SK-N-SH treated with all-trans-retinoic acid at 6 μM for 48 hours (cell line): ENCODE data around the gene NUMBL.

ENCODE experiments used
- ATAC-seq: fragments of 200-7000 bp; cut with Tn5 transposase; 3 replicates; pipeline ENCODE4 v1.9.1; 2020; ENCODE audit warnings: mild to moderate bottlenecking, moderate library complexity
- ARNTL ChIP-seq: fragments of 450-650 bp; formaldehyde crosslinking; IDR thresholded peaks from 2 replicates; pipeline ENCODE4 v1.5.0; 2020; ENCODE audit warnings: low read depth, mild to moderate bottlenecking, moderate library complexity, borderline replicate concordance
- BACH2 ChIP-seq: fragments of 250-450 bp; sonication (Bioruptor Pico); IDR thresholded peaks from 2 replicates; pipeline ENCODE4 v1.9.0; 2021; ENCODE audit warnings: mild to moderate bottlenecking, borderline replicate concordance
- CSDC2 ChIP-seq: fragments of 250-450 bp; sonication (Bioruptor Pico); IDR thresholded peaks from 2 replicates; pipeline ENCODE4 v1.5.0; 2020; ENCODE audit warnings: mild to moderate bottlenecking, moderate library complexity
- ESRRG ChIP-seq: fragments of 250-450 bp; sonication (Bioruptor Pico); IDR thresholded peaks from 2 replicates; pipeline ENCODE4 v1.6.1; 2021; ENCODE audit warnings: mild to moderate bottlenecking
- ISL1 ChIP-seq: fragments of 250-450 bp; sonication (Bioruptor Pico); IDR thresholded peaks from 2 replicates; pipeline ENCODE4 v2.1.2; 2022; ENCODE audit warnings: mild to moderate bottlenecking, moderate library complexity
- OSR1 ChIP-seq: fragments of 250-450 bp; sonication (Bioruptor Pico); IDR thresholded peaks from 2 replicates; pipeline ENCODE4 v1.8.0; 2022; ENCODE audit warnings: moderate library complexity, mild to moderate bottlenecking, inconsistent platforms
- PPARA ChIP-seq: fragments of 250-450 bp; sonication (Bioruptor Pico); IDR thresholded peaks from 2 replicates; pipeline ENCODE4 v1.5.0; 2020; ENCODE audit warnings: mild to moderate bottlenecking, borderline replicate concordance
- RARB ChIP-seq: fragments of 250-450 bp; sonication (Bioruptor Pico); IDR thresholded peaks from 2 replicates; pipeline ENCODE4 v1.8.0; 2021; ENCODE audit warnings: mild to moderate bottlenecking, moderate library complexity
- SNAI2 ChIP-seq: fragments of 250-450 bp; sonication (Bioruptor Pico); IDR thresholded peaks from 2 replicates; pipeline ENCODE4 v1.5.0; 2020; ENCODE audit warnings: mild to moderate bottlenecking, moderate library complexity
- TCF4 ChIP-seq: fragments of 250-450 bp; sonication (Bioruptor Pico); IDR thresholded peaks from 2 replicates; pipeline ENCODE4 v1.8.0; 2021; ENCODE audit warnings: mild to moderate bottlenecking, moderate library complexity, borderline replicate concordance
- TOX ChIP-seq: fragments of 250-450 bp; sonication (Bioruptor Pico); IDR thresholded peaks from 2 replicates; pipeline ENCODE4 v1.8.0; 2021; ENCODE audit warnings: mild to moderate bottlenecking, moderate library complexity, borderline replicate concordance
- ZC3H10 ChIP-seq: fragments of 250-450 bp; sonication (Bioruptor Pico); IDR thresholded peaks from 2 replicates; pipeline ENCODE4 v1.5.1; 2021; ENCODE audit warnings: mild to moderate bottlenecking, moderate library complexity
- ZFP3 ChIP-seq: fragments of 250-450 bp; sonication (Bioruptor Pico); IDR thresholded peaks from 2 replicates; pipeline ENCODE4 v1.5.0; 2020; ENCODE audit warnings: mild to moderate bottlenecking, moderate library complexity
- ZFP30 ChIP-seq: fragments of 450-650 bp; formaldehyde crosslinking; IDR thresholded peaks from 2 replicates; pipeline ENCODE4 v1.5.0; 2022; ENCODE audit warnings: mild to moderate bottlenecking, moderate library complexity
- ZNF565 ChIP-seq: fragments of 450-650 bp; formaldehyde crosslinking; conservative IDR thresholded peaks from 2 replicates; pipeline ENCODE4 v1.5.0; 2020; ENCODE audit warnings: low read depth, mild to moderate bottlenecking, moderate library complexity
- ZNF70 ChIP-seq: fragments of 450-650 bp; formaldehyde crosslinking; IDR thresholded peaks from 2 replicates; pipeline ENCODE4 v1.5.0; 2020; ENCODE audit warnings: mild to moderate bottlenecking, moderate library complexity
- ZNF8 ChIP-seq: fragments of 450-650 bp; formaldehyde crosslinking; IDR thresholded peaks from 2 replicates; pipeline ENCODE4 v1.5.0; 2020; ENCODE audit warnings: mild to moderate bottlenecking, moderate library complexity
- TF ChIP-seq, protein P1 (sequence below): fragments of 250-450 bp; sonication (Bioruptor Pico); IDR thresholded peaks from 2 replicates; pipeline ENCODE4 v1.5.1; 2020; ENCODE audit warnings: low read depth, mild to moderate bottlenecking, moderate library complexity
- TF ChIP-seq, protein P2 (sequence below): fragments of 250-450 bp; sonication (Bioruptor Pico); IDR thresholded peaks from 2 replicates; pipeline ENCODE4 v1.5.1; 2021; ENCODE audit warnings: mild to moderate bottlenecking, moderate library complexity
- TF ChIP-seq, protein P3 (sequence below): fragments of 250-450 bp; sonication (Bioruptor Pico); IDR thresholded peaks from 2 replicates; pipeline ENCODE4 v1.8.0; 2021; ENCODE audit warnings: low read depth, mild to moderate bottlenecking, moderate library complexity, borderline replicate concordance
- TF ChIP-seq, protein P4 (sequence below): fragments of 250-450 bp; sonication (Bioruptor Pico); IDR thresholded peaks from 2 replicates; pipeline ENCODE4 v1.5.0; 2020; ENCODE audit warnings: mild to moderate bottlenecking, moderate library complexity

The NUMBL gene

DNA sequence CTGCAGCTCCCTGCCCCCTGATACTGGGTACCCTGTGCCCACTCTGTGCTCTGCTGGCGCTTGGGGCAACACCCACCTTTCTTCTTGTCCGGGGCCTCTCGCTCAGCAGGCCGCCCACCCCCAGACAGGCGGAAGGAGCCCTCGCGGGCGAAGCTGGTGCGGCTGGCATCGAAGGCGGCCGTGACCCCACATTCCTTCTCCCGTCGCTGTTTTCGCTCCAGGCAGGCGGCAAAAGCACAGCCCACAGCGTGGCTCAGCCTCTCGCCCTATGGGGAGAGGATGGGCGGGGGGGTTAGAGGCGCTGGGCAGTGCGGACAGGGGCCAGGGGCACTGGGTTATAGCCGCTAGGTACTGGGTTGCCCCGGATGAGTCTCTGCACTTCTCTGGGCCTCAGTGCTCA lies 13.3 kb downstream of the NUMBL start (continued):
- TF ChIP-seq, protein P1, sequence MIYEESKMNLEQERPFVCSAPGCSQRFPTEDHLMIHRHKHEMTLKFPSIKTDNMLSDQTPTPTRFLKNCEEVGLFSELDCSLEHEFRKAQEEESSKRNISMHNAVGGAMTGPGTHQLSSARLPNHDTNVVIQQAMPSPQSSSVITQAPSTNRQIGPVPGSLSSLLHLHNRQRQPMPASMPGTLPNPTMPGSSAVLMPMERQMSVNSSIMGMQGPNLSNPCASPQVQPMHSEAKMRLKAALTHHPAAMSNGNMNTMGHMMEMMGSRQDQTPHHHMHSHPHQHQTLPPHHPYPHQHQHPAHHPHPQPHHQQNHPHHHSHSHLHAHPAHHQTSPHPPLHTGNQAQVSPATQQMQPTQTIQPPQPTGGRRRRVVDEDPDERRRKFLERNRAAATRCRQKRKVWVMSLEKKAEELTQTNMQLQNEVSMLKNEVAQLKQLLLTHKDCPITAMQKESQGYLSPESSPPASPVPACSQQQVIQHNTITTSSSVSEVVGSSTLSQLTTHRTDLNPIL (CRISPR knock-in tag), result no peak
- TF ChIP-seq ZNF70 (CRISPR knock-in tag), result no peak

DNA sequence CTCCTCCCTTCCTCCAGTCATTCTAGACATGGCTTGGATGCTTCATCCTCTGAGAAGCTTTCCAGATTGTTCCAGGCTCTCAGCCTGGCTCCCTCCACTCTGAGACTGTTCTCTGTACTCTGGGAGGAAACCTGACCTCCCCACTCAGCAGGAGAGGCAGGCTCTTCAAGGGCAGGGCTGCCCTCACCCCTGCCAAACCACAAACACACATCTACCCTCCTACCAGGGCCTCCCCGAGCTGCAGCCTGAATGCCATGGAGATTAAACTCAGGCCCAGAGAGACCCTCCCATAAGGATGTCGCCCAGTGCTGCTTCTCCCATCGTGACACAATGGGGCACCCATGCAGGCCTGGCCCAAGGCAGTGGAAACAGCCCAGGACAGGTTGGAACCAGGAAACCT lies 16.2 kb downstream of the NUMBL start:
- TF ChIP-seq RARB (no peak), BACH2 (no peak), ZC3H10 (CRISPR knock-in tag) (no peak), ZNF8 (CRISPR knock-in tag) (no peak), ZFP30 (CRISPR knock-in tag) (no peak), PPARA (no peak), ZNF565 (CRISPR knock-in tag) (no peak), TCF4 (CRISPR knock-in tag) (no peak), OSR1 (CRISPR knock-in tag) (no peak), SNAI2 (CRISPR knock-in tag) (no peak), ZFP3 (CRISPR knock-in tag) (no peak), TOX (no peak)
- TF ChIP-seq, protein P2, sequence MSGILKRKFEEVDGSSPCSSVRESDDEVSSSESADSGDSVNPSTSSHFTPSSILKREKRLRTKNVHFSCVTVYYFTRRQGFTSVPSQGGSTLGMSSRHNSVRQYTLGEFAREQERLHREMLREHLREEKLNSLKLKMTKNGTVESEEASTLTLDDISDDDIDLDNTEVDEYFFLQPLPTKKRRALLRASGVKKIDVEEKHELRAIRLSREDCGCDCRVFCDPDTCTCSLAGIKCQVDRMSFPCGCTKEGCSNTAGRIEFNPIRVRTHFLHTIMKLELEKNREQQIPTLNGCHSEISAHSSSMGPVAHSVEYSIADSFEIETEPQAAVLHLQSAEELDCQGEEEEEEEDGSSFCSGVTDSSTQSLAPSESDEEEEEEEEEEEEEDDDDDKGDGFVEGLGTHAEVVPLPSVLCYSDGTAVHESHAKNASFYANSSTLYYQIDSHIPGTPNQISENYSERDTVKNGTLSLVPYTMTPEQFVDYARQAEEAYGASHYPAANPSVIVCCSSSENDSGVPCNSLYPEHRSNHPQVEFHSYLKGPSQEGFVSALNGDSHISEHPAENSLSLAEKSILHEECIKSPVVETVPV (CRISPR knock-in tag), result no peak
- TF ChIP-seq, protein P3, sequence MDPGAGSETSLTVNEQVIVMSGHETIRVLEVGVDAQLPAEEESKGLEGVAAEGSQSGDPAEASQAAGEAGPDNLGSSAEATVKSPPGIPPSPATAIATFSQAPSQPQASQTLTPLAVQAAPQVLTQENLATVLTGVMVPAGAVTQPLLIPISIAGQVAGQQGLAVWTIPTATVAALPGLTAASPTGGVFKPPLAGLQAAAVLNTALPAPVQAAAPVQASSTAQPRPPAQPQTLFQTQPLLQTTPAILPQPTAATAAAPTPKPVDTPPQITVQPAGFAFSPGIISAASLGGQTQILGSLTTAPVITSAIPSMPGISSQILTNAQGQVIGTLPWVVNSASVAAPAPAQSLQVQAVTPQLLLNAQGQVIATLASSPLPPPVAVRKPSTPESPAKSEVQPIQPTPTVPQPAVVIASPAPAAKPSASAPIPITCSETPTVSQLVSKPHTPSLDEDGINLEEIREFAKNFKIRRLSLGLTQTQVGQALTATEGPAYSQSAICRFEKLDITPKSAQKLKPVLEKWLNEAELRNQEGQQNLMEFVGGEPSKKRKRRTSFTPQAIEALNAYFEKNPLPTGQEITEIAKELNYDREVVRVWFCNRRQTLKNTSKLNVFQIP, result no peak
- TF ChIP-seq, protein P1 (CRISPR knock-in tag), result no peak
- TF ChIP-seq, protein P4, sequence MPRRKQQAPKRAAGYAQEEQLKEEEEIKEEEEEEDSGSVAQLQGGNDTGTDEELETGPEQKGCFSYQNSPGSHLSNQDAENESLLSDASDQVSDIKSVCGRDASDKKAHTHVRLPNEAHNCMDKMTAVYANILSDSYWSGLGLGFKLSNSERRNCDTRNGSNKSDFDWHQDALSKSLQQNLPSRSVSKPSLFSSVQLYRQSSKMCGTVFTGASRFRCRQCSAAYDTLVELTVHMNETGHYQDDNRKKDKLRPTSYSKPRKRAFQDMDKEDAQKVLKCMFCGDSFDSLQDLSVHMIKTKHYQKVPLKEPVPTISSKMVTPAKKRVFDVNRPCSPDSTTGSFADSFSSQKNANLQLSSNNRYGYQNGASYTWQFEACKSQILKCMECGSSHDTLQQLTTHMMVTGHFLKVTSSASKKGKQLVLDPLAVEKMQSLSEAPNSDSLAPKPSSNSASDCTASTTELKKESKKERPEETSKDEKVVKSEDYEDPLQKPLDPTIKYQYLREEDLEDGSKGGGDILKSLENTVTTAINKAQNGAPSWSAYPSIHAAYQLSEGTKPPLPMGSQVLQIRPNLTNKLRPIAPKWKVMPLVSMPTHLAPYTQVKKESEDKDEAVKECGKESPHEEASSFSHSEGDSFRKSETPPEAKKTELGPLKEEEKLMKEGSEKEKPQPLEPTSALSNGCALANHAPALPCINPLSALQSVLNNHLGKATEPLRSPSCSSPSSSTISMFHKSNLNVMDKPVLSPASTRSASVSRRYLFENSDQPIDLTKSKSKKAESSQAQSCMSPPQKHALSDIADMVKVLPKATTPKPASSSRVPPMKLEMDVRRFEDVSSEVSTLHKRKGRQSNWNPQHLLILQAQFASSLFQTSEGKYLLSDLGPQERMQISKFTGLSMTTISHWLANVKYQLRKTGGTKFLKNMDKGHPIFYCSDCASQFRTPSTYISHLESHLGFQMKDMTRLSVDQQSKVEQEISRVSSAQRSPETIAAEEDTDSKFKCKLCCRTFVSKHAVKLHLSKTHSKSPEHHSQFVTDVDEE (CRISPR knock-in tag), result no peak
- ATAC-seq, result no peak

DNA sequence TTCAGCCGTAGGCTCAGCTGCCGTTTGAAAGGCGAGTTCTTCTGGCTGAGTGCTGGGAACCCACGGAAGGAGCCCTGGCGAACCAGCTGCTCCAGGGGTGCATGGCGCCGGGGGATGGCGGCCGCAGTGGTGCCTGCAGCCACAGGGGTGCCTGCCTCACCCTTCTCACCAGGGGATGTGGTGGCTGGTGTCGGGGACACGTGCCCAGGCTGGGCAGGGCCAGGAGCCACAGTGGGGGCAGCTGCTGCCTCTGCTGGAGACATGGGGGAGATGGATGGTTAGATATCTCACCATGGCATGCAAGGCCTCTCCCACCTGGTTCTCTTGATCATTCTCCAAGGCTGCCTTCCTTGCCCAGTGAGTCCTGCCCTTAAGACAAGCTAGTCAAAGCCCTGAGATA lies 17.1 kb downstream of the NUMBL start:
- no peak for ATAC-seq
- TF ChIP-seq ZNF565 (CRISPR knock-in tag) (no peak), ISL1 (CRISPR knock-in tag) (no peak), ESRRG (no peak), PPARA (no peak), CSDC2 (no peak), ARNTL (no peak), OSR1 (CRISPR knock-in tag) (no peak), BACH2 (no peak), ZFP30 (CRISPR knock-in tag) (no peak), ZFP3 (CRISPR knock-in tag) (no peak), RARB (no peak)
- TF ChIP-seq, protein P3, result no peak
- TF ChIP-seq, protein P1 (CRISPR knock-in tag), result no peak
- TF ChIP-seq, protein P2 (CRISPR knock-in tag), result no peak
